ENCODE measurements around the gene XXYLT1. TPM values are rescaled to one million over a fixed set of nuclear protein-coding genes. Genes with fewer than 3 reads are reported as not detected.

XXYLT1 gene
- total RNA-seq, 1 donor from 2014 or later = 25.4 TPM

- Mint-ChIP-seq H3K4me1 (ENCODE audit: low read depth) (no peaks in the 10 kb centered on the region), H3K27me3 (no peaks in the 10 kb centered on the region), H3K4me3 (ENCODE audit: low read depth) (no peak overlapping the region), H3K9me3 (ENCODE audit: low read depth) (peaks cover 9% of the 10 kb centered on the region), H3K27ac (no peak overlapping the region), H3K36me3 (ENCODE audit: insufficient read depth) (peaks cover 4% of the 10 kb centered on the region)
- no peak for DNase-seq (ENCODE audit: low spot score, unreplicated experiment)
- peak; percentile 38 for TF ChIP-seq CTCF (IDR thresholded peaks at IDR 0.05; ENCODE audit: unreplicated experiment)
Measured at GRCh38 chr3:195226900-195227447, 44.0 kb downstream of the XXYLT1 start.

GRCh38 chr3:195226445-195226844 is 44.5 kb downstream of the XXYLT1 start:
- no peaks in the 10 kb centered on the region for H3K4me1 Mint-ChIP-seq (ENCODE audit: low read depth)
- H3K36me3 Mint-ChIP-seq (ENCODE audit: insufficient read depth) = peaks cover 4% of the 10 kb centered on the region
- TF ChIP-seq CTCF (IDR thresholded peaks at IDR 0.05; ENCODE audit: unreplicated experiment) = no peak
- H3K27ac Mint-ChIP-seq = no peak overlapping the region
- H3K9me3 Mint-ChIP-seq (ENCODE audit: low read depth) = peaks cover 7% of the 10 kb centered on the region
- H3K4me3 Mint-ChIP-seq (ENCODE audit: low read depth) = no peak overlapping the region
- H3K27me3 Mint-ChIP-seq = no peaks in the 10 kb centered on the region
- DNase-seq (ENCODE audit: low spot score, unreplicated experiment) = no peak

GRCh38 chr3:195224980-195225580 is 45.9 kb downstream of the XXYLT1 start:
- no peak for DNase-seq (ENCODE audit: low spot score, unreplicated experiment)
- Mint-ChIP-seq H3K4me3 (ENCODE audit: low read depth) (no peak overlapping the region), H3K9me3 (ENCODE audit: low read depth) (no peaks in the 10 kb centered on the region), H3K4me1 (ENCODE audit: low read depth) (no peaks in the 10 kb centered on the region), H3K27ac (no peak overlapping the region), H3K36me3 (ENCODE audit: insufficient read depth) (peaks cover 6% of the 10 kb centered on the region), H3K27me3 (no peaks in the 10 kb centered on the region)
- TF ChIP-seq CTCF (IDR thresholded peaks at IDR 0.05; ENCODE audit: unreplicated experiment) = no peak

GRCh38 chr3:195224156-195224979 is 46.6 kb downstream of the XXYLT1 start:
- TF ChIP-seq CTCF (IDR thresholded peaks at IDR 0.05; ENCODE audit: unreplicated experiment) = no peak
- Mint-ChIP-seq H3K4me3 (ENCODE audit: low read depth) (no peak overlapping the region), H3K27ac (no peak overlapping the region), H3K4me1 (ENCODE audit: low read depth) (no peaks in the 10 kb centered on the region), H3K9me3 (ENCODE audit: low read depth) (no peaks in the 10 kb centered on the region), H3K27me3 (no peaks in the 10 kb centered on the region), H3K36me3 (ENCODE audit: insufficient read depth) (peaks cover 6% of the 10 kb centered on the region)
- no peak for DNase-seq (ENCODE audit: low spot score, unreplicated experiment)

- no peak for DNase-seq (ENCODE audit: low spot score, unreplicated experiment)
- no peaks in the 10 kb centered on the region for H3K4me1 Mint-ChIP-seq (ENCODE audit: low read depth)
- H3K4me3 Mint-ChIP-seq (ENCODE audit: low read depth) = no peak overlapping the region
- H3K36me3 Mint-ChIP-seq (ENCODE audit: insufficient read depth) = peaks cover 9% of the 10 kb centered on the region
- no peak overlapping the region for H3K27ac Mint-ChIP-seq
- H3K9me3 Mint-ChIP-seq (ENCODE audit: low read depth) = no peaks in the 10 kb centered on the region
- TF ChIP-seq CTCF (IDR thresholded peaks at IDR 0.05; ENCODE audit: unreplicated experiment) = no peak
- H3K27me3 Mint-ChIP-seq = no peaks in the 10 kb centered on the region
Measured at GRCh38 chr3:195221876-195222617, 48.9 kb downstream of the XXYLT1 start.

Measured in progenitor cell of endocrine pancreas (in vitro differentiated cells).